ENCODE measurements around the gene CFAP65. TPM values are rescaled to one million over a fixed set of nuclear protein-coding genes. Genes with fewer than 3 reads are reported as not detected.

Gene CFAP65
- total RNA-seq, 1 donor from 2014 or later, result not detected

DNA sequence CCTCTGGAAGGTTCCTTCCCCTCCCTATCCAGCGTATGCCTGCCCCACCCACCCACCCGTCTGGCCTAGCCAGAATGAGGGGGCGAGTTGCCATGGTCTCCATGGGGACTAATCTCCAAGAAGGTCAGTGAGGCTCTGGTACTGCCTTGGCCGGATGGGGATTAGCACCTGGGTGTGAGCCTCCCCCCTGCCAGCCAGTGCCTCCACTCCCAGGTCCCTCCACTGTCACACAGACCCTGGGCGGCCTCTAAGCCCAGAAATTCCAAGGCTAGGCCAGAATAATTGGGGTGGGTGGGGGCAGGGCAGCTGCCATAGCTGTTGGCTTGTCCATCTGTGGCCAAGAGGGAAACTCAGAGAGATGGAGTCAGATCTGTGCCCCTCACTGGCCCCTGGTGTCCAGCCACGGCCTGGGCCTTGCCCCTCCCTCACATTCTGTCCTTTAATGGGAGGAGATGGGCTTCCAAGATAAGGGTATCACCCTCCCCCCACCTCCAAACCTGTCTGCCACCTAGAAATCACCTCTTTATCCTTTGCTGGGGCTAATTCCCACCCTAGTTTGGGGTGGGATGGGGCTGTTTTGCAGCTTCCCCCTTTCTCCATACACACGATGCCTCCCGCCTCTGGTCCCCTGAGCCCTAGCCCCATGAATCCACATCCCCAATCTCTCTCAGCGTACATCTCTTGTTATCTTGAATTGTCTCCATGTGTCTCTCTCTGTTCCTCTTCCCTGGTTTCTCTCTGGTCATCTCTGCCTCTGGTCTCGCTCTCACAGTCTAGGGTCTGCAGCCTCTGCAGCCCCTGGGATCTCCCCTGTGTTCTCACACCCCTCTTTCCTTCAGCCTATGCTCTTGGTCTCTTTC is 42.1 kb downstream of the CFAP65 start:
- Mint-ChIP-seq H3K4me3 (no peak overlapping the region), H3K9me3 (no peaks in the 10 kb centered on the region), H3K27me3 (ENCODE audit: low read depth) (peaks cover 96% of the 10 kb centered on the region), H3K4me1 (peaks cover 10% of the 10 kb centered on the region), H3K36me3 (no peaks in the 10 kb centered on the region), H3K27ac (no peak overlapping the region)
- TF ChIP-seq, protein P1, sequence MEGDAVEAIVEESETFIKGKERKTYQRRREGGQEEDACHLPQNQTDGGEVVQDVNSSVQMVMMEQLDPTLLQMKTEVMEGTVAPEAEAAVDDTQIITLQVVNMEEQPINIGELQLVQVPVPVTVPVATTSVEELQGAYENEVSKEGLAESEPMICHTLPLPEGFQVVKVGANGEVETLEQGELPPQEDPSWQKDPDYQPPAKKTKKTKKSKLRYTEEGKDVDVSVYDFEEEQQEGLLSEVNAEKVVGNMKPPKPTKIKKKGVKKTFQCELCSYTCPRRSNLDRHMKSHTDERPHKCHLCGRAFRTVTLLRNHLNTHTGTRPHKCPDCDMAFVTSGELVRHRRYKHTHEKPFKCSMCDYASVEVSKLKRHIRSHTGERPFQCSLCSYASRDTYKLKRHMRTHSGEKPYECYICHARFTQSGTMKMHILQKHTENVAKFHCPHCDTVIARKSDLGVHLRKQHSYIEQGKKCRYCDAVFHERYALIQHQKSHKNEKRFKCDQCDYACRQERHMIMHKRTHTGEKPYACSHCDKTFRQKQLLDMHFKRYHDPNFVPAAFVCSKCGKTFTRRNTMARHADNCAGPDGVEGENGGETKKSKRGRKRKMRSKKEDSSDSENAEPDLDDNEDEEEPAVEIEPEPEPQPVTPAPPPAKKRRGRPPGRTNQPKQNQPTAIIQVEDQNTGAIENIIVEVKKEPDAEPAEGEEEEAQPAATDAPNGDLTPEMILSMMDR (IDR thresholded peaks at IDR 0.05; ENCODE audit: unreplicated experiment), result no peak
- DNase-seq (ENCODE audit: low spot score in 2 of 2, unreplicated experiment in 2 of 2), result no peak

DNA sequence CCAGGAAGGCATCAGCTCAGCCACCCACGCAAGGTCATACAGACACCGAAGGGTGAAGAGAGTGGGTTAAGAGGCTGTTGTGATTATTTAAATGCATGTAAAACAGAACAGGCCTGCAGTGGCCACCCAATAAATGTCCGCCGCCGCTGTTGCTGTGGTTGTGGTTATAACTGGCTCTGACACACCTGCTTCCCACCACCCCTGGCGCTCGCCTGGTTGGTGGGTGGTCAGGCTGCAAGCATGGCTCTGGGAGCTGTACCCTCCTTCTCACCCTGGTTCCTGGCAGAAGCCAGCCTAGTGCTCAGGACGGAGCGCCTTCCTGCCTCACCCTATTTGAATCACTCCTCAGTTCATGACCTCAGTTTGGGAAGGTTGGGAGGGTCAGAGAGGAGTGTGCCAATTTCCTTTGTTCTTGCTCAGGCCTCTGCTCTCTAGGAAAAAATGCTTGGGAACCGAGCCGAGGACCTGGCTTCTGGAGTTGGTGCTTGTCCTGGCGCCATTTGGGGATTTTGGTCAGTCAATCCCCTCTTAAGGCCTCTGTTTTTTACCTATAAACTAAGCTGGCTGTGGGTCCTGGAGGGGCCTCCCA is 42.8 kb downstream of the CFAP65 start:
- Mint-ChIP-seq H3K4me3 (no peak overlapping the region), H3K27me3 (ENCODE audit: low read depth) (peaks cover 96% of the 10 kb centered on the region), H3K27ac (no peak overlapping the region), H3K4me1 (peaks cover 17% of the 10 kb centered on the region), H3K9me3 (no peaks in the 10 kb centered on the region), H3K36me3 (no peaks in the 10 kb centered on the region)
- TF ChIP-seq, protein P1 (IDR thresholded peaks at IDR 0.05; ENCODE audit: unreplicated experiment), result no peak
- DNase-seq (ENCODE audit: low spot score in 2 of 2, unreplicated experiment in 2 of 2), result no peak

DNA sequence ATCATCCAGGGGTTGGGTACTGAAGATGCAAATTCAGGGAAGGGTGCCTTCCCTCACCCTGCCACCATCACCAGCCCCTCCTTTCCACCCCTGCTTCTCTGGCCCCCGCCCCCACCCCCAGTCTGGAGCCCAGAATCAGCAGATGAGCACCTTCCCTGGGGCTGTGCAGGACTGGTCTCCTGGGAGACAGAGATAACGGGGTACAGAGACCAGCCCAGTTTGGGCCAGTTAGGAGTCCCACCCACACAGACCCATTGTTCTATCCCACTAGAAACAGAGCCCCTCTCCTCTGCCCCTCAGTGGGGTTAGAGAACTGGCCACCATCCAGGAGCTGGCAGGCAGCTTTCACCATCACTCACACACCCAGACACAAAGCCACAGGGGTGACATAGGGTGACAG is 43.6 kb downstream of the CFAP65 start:
- DNase-seq (ENCODE audit: low spot score in 2 of 2, unreplicated experiment in 2 of 2), result no peak
- TF ChIP-seq, protein P1 (IDR thresholded peaks at IDR 0.05; ENCODE audit: unreplicated experiment), result no peak
- Mint-ChIP-seq H3K9me3 (no peaks in the 10 kb centered on the region), H3K36me3 (no peaks in the 10 kb centered on the region), H3K4me1 (peaks cover 16% of the 10 kb centered on the region), H3K27ac (no peak overlapping the region), H3K27me3 (ENCODE audit: low read depth) (peaks cover 94% of the 10 kb centered on the region), H3K4me3 (no peak overlapping the region)

DNA sequence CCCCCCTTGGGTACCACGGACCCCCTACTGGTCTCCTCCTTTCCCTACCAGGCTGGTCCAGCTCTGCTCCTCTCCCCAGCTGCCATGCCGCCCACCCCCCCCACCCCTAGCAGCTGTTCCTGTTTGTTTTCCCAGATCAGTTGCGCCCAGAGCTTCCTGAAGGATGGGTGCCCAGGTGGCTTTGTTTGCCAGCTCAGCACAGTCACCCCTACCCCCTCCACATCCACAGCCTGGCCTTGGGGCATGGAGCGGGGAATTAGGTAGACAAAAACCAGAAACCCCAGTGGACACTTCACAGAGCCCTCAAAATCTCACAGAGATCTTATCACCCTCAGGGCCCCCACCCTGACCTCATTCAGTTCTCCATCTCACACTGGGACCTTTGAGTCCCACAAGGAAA is 44.4 kb downstream of the CFAP65 start:
- no peaks in the 10 kb centered on the region for H3K36me3 Mint-ChIP-seq
- TF ChIP-seq, protein P1 (IDR thresholded peaks at IDR 0.05; ENCODE audit: unreplicated experiment), result no peak
- no peaks in the 10 kb centered on the region for H3K9me3 Mint-ChIP-seq
- DNase-seq (ENCODE audit: low spot score in 2 of 2, unreplicated experiment in 2 of 2), result no peak
- H3K4me1 Mint-ChIP-seq, result peaks cover 14% of the 10 kb centered on the region
- H3K27ac Mint-ChIP-seq, result no peak overlapping the region
- H3K27me3 Mint-ChIP-seq (ENCODE audit: low read depth), result peaks cover 94% of the 10 kb centered on the region
- H3K4me3 Mint-ChIP-seq, result no peak overlapping the region

DNA sequence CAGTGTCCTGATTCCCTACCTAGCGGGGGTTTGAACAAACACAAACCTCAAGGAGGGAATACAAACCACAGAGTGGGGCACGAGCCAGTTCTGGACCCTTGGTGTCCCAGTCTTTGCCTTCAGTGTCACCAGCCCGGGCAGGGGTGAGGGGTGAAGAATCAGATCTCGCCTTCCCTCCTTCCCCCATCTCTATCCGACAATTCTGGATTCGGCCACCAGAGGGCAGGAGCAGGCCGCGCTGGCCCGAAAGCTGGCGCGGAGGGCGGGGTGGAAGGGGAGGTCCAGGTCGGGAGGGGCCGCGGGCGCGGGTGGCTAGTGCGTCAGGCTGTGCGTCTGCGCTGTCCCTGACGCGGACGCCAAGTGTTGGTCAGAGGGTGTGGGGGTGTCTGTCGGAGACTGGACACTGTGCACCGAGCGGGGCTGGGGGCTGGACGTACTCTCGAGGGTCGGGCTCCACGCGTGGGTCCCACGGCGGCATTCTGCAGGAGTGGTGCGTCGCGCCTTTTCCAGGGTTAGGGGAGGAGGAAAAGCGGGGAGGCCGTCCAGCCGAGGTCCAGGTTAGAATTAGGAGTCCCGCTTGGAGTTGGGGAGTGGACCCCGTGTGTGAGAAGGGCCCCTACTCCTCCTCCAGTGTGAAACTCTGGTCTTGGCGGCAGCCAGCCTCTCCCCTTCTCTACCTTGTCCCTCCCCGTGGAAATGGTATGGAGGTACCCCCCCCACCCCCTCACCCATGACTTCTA is 45.2 kb downstream of the CFAP65 start:
- H3K27me3 Mint-ChIP-seq (ENCODE audit: low read depth), result peaks cover 95% of the 10 kb centered on the region
- no peaks in the 10 kb centered on the region for H3K36me3 Mint-ChIP-seq
- TF ChIP-seq, protein P1 (IDR thresholded peaks at IDR 0.05; ENCODE audit: unreplicated experiment), result peak; percentile 98
- no peaks in the 10 kb centered on the region for H3K9me3 Mint-ChIP-seq
- no peak overlapping the region for H3K27ac Mint-ChIP-seq
- H3K4me1 Mint-ChIP-seq, result peaks cover 14% of the 10 kb centered on the region
- H3K4me3 Mint-ChIP-seq, result peak overlapping the region; percentile 60
- peak; percentile 71 to 90 for DNase-seq (ENCODE audit: low spot score in 2 of 2, unreplicated experiment in 2 of 2)
